Measurements from ENCODE around the gene TSPAN1. TPM values are rescaled to one million over a fixed set of nuclear protein-coding genes. Genes with fewer than 3 reads are reported as not detected.
A peak's percentile ranks its signal among the peaks of the same experiment; 100 is the strongest.

Gene TSPAN1
- total RNA-seq, 1 donor from 2014 or later: 3.9 TPM

DNA sequence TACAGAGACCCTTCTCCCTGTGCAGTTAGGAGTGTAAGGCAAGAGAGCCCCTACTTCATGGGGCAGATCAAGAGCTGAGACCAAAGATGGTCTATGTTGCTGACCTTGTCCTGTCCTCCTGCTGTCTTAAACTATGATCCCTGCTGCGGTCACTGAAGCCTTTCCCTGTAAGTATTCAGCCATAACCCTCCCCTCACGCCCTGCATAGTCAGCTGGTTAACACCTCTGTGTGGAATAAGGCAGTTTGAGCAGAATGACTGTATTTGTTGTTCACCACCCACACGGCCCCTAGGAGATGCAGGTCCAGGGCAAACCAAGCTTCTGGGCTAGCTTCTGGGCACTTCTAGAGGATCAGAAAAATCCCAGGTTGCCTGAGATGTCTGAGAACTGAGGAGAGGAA, 356 bp downstream of the TSPAN1 start:
- intact Hi-C loops (cut with DNase I): loop anchor here (2.0 kb wide), 1 partner anchor 42 kb away; the partner anchor contains the start of gene PIK3R3
- Histone ChIP-seq H3K36me3 (no peaks in the 10 kb centered on the region), H3K27me3 (no peaks in the 10 kb centered on the region), H3K27ac (peak overlapping the region; percentile 73), H3K4me1 (peaks cover 51% of the 10 kb centered on the region), H3K9me3 (no peaks in the 10 kb centered on the region), H3K4me3 (no peak overlapping the region)
- TF ChIP-seq POLR2A (IDR thresholded peaks at IDR 0.05): no peak
- TF ChIP-seq, protein P1, sequence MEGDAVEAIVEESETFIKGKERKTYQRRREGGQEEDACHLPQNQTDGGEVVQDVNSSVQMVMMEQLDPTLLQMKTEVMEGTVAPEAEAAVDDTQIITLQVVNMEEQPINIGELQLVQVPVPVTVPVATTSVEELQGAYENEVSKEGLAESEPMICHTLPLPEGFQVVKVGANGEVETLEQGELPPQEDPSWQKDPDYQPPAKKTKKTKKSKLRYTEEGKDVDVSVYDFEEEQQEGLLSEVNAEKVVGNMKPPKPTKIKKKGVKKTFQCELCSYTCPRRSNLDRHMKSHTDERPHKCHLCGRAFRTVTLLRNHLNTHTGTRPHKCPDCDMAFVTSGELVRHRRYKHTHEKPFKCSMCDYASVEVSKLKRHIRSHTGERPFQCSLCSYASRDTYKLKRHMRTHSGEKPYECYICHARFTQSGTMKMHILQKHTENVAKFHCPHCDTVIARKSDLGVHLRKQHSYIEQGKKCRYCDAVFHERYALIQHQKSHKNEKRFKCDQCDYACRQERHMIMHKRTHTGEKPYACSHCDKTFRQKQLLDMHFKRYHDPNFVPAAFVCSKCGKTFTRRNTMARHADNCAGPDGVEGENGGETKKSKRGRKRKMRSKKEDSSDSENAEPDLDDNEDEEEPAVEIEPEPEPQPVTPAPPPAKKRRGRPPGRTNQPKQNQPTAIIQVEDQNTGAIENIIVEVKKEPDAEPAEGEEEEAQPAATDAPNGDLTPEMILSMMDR (IDR thresholded peaks at IDR 0.05): no peak
- no peak for TF ChIP-seq POLR2AphosphoS5 (IDR thresholded peaks at IDR 0.05; ENCODE audit: insufficient read depth in 1 of 2, low read depth in 1 of 2)
- DNase-seq (ENCODE audit: extremely low spot score in 2 of 2): no peak

DNA sequence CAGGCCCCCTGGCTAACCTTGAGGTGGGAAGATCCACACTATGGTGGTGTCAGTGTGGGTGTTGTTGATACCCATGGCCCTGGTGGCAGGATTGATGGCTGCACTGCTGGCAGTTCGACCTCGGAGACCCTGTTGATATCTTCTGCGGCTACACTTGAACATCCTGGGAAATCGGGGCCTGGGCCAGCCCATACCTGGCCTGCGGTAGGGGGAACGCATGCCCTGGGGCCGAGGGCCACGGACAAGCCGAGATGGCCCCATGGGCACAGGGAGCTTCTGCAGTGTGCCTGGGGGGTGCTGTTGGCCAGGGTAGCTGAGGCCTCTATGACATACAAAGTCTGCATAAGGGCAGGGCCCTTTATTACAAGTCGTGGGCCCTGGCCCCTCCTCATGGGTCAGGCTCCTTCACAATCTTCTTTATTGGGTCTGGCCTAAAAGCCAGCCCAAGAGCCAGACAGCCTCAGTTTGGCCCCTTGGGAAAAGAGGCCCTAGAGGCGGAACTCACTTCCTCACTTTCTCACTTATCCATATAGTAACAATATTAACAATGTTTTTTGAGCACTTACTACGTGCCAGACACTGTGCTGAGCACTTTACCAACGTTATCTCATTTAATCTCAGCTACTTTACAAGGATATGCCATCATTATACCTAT, 1.5 kb downstream of the TSPAN1 start, which contains the start of gene P3R3URF:
Gene P3R3URF (minus strand): TSS at position 278 of the 655 bp plus-strand sequence. CDS start 17 bp downstream, at position 261.
- Histone ChIP-seq H3K9me3 (no peaks in the 10 kb centered on the region), H3K27ac (peak within 1 kb of the TSS; percentile 73), H3K36me3 (no peaks in the 10 kb centered on the region), H3K27me3 (no peaks in the 10 kb centered on the region), H3K4me1 (peaks cover 56% of the 10 kb centered on the region), H3K4me3 (no peak within 1 kb of the TSS)
- intact Hi-C loops (cut with DNase I): no loop called here
- DNase-seq (ENCODE audit: extremely low spot score in 2 of 2): no peak
- TF ChIP-seq, protein P1 (IDR thresholded peaks at IDR 0.05): no peak
- TF ChIP-seq POLR2AphosphoS5 (IDR thresholded peaks at IDR 0.05; ENCODE audit: insufficient read depth in 1 of 2, low read depth in 1 of 2) (no peak), POLR2A (IDR thresholded peaks at IDR 0.05) (no peak)

- TF ChIP-seq POLR2A (IDR thresholded peaks at IDR 0.05): no peak
- TF ChIP-seq, protein P1 (IDR thresholded peaks at IDR 0.05): peak; percentile 75 to 91 (median 90)
- TF ChIP-seq POLR2AphosphoS5 (IDR thresholded peaks at IDR 0.05; ENCODE audit: insufficient read depth in 1 of 2, low read depth in 1 of 2): peak in 1 of 2 donors; percentile 66
- Histone ChIP-seq H3K9me3 (no peaks in the 10 kb centered on the region), H3K4me3 (no peak overlapping the region), H3K36me3 (no peaks in the 10 kb centered on the region), H3K4me1 (peaks cover 56% of the 10 kb centered on the region), H3K27ac (peak overlapping the region; percentile 19), H3K27me3 (no peaks in the 10 kb centered on the region)
- intact Hi-C loops (cut with DNase I): loop anchor here (2.0 kb wide), 1 partner anchor 143 kb away; no protein-coding TSS in a partner anchor
- no peak for DNase-seq (ENCODE audit: extremely low spot score in 2 of 2)
Observed at GRCh38 chr1:46179138-46180081, 4.5 kb downstream of the TSPAN1 start.

DNA sequence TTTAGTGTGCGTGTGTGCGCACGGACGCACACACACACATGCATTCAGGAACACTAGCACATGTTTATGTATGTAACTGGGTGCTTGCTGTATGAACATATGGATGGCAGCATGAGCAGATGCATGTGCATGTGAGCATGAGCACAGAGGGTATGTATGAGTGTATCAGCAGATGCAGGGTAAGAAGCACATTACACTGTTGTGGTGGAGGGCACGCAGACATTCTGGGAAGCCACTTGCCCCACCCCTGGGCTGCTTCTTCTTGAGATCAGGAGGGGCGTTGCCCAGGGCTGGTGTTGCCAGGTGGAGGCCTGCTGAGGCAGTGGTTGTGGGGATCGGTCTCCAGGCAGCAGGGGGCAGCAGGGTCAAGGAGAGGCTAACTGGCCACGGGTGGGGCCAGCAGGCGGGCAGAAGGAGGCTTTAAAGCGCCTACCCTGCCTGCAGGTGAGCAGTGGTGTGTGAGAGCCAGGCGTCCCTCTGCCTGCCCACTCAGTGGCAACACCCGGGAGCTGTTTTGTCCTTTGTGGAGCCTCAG, 5.3 kb downstream of the TSPAN1 start:
- no peak overlapping the region for H3K4me3 ChIP-seq
- no peaks in the 10 kb centered on the region for H3K9me3 ChIP-seq
- intact Hi-C loops (cut with DNase I): loop anchor here (2.0 kb wide), 1 partner anchor 143 kb away; no protein-coding TSS in a partner anchor
- H3K4me1 ChIP-seq: peaks cover 56% of the 10 kb centered on the region
- no peaks in the 10 kb centered on the region for H3K36me3 ChIP-seq
- H3K27me3 ChIP-seq: no peaks in the 10 kb centered on the region
- H3K27ac ChIP-seq: peak overlapping the region; percentile 78
- no peak for DNase-seq (ENCODE audit: extremely low spot score in 2 of 2)
- TF ChIP-seq POLR2AphosphoS5 (IDR thresholded peaks at IDR 0.05; ENCODE audit: insufficient read depth in 1 of 2, low read depth in 1 of 2) (no peak), POLR2A (IDR thresholded peaks at IDR 0.05) (no peak)
- TF ChIP-seq, protein P1 (IDR thresholded peaks at IDR 0.05): no peak

All from vagina (tissue), 2 donors.